ENCODE data around the gene FOXF2.
A peak's percentile ranks its signal among the peaks of the same experiment; 100 is the strongest.

DNA sequence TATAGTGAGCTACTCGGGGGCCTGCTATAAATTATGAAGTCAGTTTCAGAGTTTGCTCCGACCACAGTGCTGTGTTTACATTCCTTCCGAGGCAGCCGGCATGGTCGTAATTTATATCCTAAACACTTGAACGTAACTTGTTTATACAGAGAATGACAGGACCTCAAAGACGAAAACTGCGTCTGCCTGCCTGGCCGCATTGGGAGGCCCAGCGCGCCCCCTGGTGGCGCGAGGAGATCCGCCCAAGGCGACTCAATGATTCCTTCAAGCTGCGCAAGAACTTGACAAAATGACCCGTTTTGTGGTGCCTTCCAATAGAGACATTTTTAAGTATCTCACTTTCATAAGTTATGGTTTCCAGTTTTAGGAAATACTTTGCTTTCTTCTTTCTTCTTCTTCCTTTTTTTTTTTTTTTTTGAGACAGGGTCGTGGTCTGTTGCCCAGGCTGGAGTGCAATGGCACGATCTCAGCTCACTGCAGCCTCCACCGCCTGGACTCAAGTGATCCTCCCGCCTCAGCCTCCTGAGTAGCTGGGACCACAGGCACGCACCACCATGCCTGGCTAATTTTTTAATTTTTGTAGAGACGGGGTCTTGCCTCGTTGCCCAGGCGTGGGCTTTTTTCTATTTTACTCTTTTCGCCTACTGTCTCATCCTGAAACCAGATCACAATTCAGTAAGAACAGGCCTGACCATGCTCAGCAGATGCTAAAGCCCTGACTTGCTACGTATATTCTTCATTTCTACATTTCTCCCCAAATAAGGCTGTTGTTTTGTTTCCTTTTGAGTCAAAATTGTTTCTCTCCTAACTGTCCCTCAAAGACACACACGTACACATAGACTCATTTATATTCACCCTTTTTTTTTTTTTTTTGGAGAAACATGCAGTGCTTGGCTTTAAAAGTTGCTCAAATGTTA is 7.8 kb downstream of the FOXF2 start:
- TF ChIP-seq, protein P1, sequence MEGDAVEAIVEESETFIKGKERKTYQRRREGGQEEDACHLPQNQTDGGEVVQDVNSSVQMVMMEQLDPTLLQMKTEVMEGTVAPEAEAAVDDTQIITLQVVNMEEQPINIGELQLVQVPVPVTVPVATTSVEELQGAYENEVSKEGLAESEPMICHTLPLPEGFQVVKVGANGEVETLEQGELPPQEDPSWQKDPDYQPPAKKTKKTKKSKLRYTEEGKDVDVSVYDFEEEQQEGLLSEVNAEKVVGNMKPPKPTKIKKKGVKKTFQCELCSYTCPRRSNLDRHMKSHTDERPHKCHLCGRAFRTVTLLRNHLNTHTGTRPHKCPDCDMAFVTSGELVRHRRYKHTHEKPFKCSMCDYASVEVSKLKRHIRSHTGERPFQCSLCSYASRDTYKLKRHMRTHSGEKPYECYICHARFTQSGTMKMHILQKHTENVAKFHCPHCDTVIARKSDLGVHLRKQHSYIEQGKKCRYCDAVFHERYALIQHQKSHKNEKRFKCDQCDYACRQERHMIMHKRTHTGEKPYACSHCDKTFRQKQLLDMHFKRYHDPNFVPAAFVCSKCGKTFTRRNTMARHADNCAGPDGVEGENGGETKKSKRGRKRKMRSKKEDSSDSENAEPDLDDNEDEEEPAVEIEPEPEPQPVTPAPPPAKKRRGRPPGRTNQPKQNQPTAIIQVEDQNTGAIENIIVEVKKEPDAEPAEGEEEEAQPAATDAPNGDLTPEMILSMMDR (conservative IDR thresholded peaks at IDR 0.05; ENCODE audit: low read depth in 2 of 2): peak; percentile 87 to 98
- TF ChIP-seq EZH2 (IDR thresholded peaks at IDR 0.05; ENCODE audit: low read depth, unreplicated experiment) (peak; percentile 19), POLR2AphosphoS5 (IDR thresholded peaks at IDR 0.05; ENCODE audit: low read depth) (no peak), JUNB (IDR thresholded peaks at IDR 0.05; ENCODE audit: unreplicated experiment) (no peak), ZNF114 (CRISPR knock-in tag; IDR thresholded peaks at IDR 0.05) (no peak), EZH2phosphoT487 (IDR thresholded peaks at IDR 0.05; ENCODE audit: unreplicated experiment) (no peak), CREB1 (CRISPR knock-in tag; IDR thresholded peaks at IDR 0.05; ENCODE audit: low read depth) (no peak)
- TF ChIP-seq, protein P2, sequence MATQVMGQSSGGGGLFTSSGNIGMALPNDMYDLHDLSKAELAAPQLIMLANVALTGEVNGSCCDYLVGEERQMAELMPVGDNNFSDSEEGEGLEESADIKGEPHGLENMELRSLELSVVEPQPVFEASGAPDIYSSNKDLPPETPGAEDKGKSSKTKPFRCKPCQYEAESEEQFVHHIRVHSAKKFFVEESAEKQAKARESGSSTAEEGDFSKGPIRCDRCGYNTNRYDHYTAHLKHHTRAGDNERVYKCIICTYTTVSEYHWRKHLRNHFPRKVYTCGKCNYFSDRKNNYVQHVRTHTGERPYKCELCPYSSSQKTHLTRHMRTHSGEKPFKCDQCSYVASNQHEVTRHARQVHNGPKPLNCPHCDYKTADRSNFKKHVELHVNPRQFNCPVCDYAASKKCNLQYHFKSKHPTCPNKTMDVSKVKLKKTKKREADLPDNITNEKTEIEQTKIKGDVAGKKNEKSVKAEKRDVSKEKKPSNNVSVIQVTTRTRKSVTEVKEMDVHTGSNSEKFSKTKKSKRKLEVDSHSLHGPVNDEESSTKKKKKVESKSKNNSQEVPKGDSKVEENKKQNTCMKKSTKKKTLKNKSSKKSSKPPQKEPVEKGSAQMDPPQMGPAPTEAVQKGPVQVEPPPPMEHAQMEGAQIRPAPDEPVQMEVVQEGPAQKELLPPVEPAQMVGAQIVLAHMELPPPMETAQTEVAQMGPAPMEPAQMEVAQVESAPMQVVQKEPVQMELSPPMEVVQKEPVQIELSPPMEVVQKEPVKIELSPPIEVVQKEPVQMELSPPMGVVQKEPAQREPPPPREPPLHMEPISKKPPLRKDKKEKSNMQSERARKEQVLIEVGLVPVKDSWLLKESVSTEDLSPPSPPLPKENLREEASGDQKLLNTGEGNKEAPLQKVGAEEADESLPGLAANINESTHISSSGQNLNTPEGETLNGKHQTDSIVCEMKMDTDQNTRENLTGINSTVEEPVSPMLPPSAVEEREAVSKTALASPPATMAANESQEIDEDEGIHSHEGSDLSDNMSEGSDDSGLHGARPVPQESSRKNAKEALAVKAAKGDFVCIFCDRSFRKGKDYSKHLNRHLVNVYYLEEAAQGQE (IDR thresholded peaks at IDR 0.05; ENCODE audit: unreplicated experiment): no peak
- TF ChIP-seq, protein P3, sequence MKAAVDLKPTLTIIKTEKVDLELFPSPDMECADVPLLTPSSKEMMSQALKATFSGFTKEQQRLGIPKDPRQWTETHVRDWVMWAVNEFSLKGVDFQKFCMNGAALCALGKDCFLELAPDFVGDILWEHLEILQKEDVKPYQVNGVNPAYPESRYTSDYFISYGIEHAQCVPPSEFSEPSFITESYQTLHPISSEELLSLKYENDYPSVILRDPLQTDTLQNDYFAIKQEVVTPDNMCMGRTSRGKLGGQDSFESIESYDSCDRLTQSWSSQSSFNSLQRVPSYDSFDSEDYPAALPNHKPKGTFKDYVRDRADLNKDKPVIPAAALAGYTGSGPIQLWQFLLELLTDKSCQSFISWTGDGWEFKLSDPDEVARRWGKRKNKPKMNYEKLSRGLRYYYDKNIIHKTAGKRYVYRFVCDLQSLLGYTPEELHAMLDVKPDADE (IDR thresholded peaks at IDR 0.05): no peak

All from GM23338 (cell line).